ENCODE results near the gene IER2.

GRCh38 chr19:13160557-13160956 lies 10.3 kb downstream of the IER2 start:
- TF ChIP-seq, protein P1, sequence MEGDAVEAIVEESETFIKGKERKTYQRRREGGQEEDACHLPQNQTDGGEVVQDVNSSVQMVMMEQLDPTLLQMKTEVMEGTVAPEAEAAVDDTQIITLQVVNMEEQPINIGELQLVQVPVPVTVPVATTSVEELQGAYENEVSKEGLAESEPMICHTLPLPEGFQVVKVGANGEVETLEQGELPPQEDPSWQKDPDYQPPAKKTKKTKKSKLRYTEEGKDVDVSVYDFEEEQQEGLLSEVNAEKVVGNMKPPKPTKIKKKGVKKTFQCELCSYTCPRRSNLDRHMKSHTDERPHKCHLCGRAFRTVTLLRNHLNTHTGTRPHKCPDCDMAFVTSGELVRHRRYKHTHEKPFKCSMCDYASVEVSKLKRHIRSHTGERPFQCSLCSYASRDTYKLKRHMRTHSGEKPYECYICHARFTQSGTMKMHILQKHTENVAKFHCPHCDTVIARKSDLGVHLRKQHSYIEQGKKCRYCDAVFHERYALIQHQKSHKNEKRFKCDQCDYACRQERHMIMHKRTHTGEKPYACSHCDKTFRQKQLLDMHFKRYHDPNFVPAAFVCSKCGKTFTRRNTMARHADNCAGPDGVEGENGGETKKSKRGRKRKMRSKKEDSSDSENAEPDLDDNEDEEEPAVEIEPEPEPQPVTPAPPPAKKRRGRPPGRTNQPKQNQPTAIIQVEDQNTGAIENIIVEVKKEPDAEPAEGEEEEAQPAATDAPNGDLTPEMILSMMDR (conservative IDR thresholded peaks at IDR 0.05; ENCODE audit: low read length): no peak
- no peak for TF ChIP-seq EZH2phosphoT487 (IDR thresholded peaks at IDR 0.05; ENCODE audit: borderline replicate concordance, low read depth, low read length)
